ENCODE results near the gene SPACA5. TPM values are rescaled to one million over a fixed set of nuclear protein-coding genes. Genes with fewer than 3 reads are reported as not detected.

SPACA5 gene
- not detected in 2 replicates for total RNA-seq

GRCh38 chrX:48006688-48007087, at the start of gene SPACA5:
Gene SPACA5, plus strand, starts transcription at chrX:48006988. Its CDS starts 815 bp downstream, at chrX:48007803.

GRCh38 chrX:48003758-48004457, 2.9 kb upstream of the SPACA5 start, which contains the start of gene ZNF182:
Gene ZNF182, minus strand, starts transcription at chrX:48003989. Its CDS starts 1,380 bp downstream, at chrX:48002609.

Other genes starting within 250 kb of the SPACA5 start
- gene ZNF81, start 170.1 kb upstream of the SPACA5 start, total RNA-seq: 2.8 and 7.9 TPM in 2 replicates
- gene ZNF182, start 3.0 kb upstream of the SPACA5 start, total RNA-seq: 2.1 and 5.0 TPM in 2 replicates
- gene ZNF630, start 64.7 kb downstream of the SPACA5 start, total RNA-seq: 0.65 and 3.7 TPM in 2 replicates
- gene SPACA5B, start 123.6 kb downstream of the SPACA5 start, total RNA-seq: not detected in 2 replicates
- gene SSX5, start 189.8 kb downstream of the SPACA5 start, total RNA-seq: not detected in 2 replicates
- gene SSX1, start 248.4 kb downstream of the SPACA5 start, total RNA-seq: not detected in 2 replicates

All from bladder microvascular endothelial cell (primary cell).